Left ventricle myocardium superior (tissue), 1 donor: ENCODE data around the gene C4orf50. TPM values are rescaled to one million over a fixed set of nuclear protein-coding genes. Genes with fewer than 3 reads are reported as not detected.

Experiments
- ATAC-seq: fragments of 200-7000 bp; cut with Tn5 transposase; one replicate; pipeline ENCODE4 v1.9.1; 2020; ENCODE audit warnings: mild to moderate bottlenecking, moderate library complexity
- DNase-seq: peaks from one replicate; pipeline ENCODE4 v3.0.0-alpha.2; 2020
- intact Hi-C: fragments of 100-400 bp; cut with micrococcal nuclease; formaldehyde crosslinking; loops from one replicate; pipeline ENCODE4 v1.11.0; 2022
- total RNA-seq: library from RNA; stranded (reverse); fragmentation: NEBNext Ultra II Directional; extraction: Animal tissue kit (Norgen Biotek cat#: 25700); gene quantifications from one replicate; pipeline ENCODE4 v1.2.1, GENCODE V29; 2021
- donor health status: DM: no; HTN: yes; CAD: no; lungs with severe emphysema.

C4orf50 gene
- total RNA-seq, 1 donor from 2014 or later: 0.02 TPM

- DNase-seq (no peak), ATAC-seq (no peak)
- intact Hi-C loops: no loop called here
These were observed 26.6 kb upstream of the C4orf50 start for GRCh38 chr4:6044805-6045204.

GRCh38 chr4:6044276-6044675 is 26.0 kb upstream of the C4orf50 start:
- intact Hi-C loops: no loop called here
- DNase-seq (no peak), ATAC-seq (no peak)

- ATAC-seq: no peak
- no peak for DNase-seq
- intact Hi-C loops: no loop called here
These were observed 25.6 kb upstream of the C4orf50 start for GRCh38 chr4:6043843-6044242.

- intact Hi-C loops: no loop called here
These were observed 25.0 kb upstream of the C4orf50 start for GRCh38 chr4:6043188-6043587.

GRCh38 chr4:6042293-6043063 is 24.2 kb upstream of the C4orf50 start:
- intact Hi-C loops: no loop called here
- no peak for DNase-seq
- ATAC-seq: no peak

More at GRCh38 chr4:6043188-6043587, 25.0 kb upstream of the C4orf50 start:
- DNase-seq (no peak), ATAC-seq (no peak)

GRCh38 chr4:6041800-6042199 is 23.6 kb upstream of the C4orf50 start:
- no peak for DNase-seq
- intact Hi-C loops: no loop called here
- ATAC-seq: no peak

- ATAC-seq (no peak), DNase-seq (no peak)
- intact Hi-C loops: no loop called here
These were observed 20.5 kb upstream of the C4orf50 start for GRCh38 chr4:6038711-6039110.

- no peak for DNase-seq
- no peak for ATAC-seq
- intact Hi-C loops: no loop called here
These were observed 17.6 kb upstream of the C4orf50 start for GRCh38 chr4:6035786-6036185.

GRCh38 chr4:6033381-6033780 is 15.2 kb upstream of the C4orf50 start:
- intact Hi-C loops: no loop called here
- no peak for ATAC-seq
- no peak for DNase-seq

GRCh38 chr4:6032249-6033244 is 14.3 kb upstream of the C4orf50 start:
- intact Hi-C loops: no loop called here
- no peak for DNase-seq
- peak; percentile 18 for ATAC-seq

GRCh38 chr4:6031846-6032245 is 13.6 kb upstream of the C4orf50 start:
- no peak for ATAC-seq
- intact Hi-C loops: no loop called here
- no peak for DNase-seq

GRCh38 chr4:6030679-6031078 is 12.4 kb upstream of the C4orf50 start:
- ATAC-seq (no peak), DNase-seq (no peak)
- intact Hi-C loops: no loop called here

- DNase-seq (no peak), ATAC-seq (no peak)
- intact Hi-C loops: no loop called here
These were observed 11.0 kb upstream of the C4orf50 start for GRCh38 chr4:6029254-6029653.

GRCh38 chr4:6028168-6028567 is 9.9 kb upstream of the C4orf50 start:
- intact Hi-C loops: no loop called here
- ATAC-seq: no peak
- DNase-seq: no peak

- ATAC-seq (no peak), DNase-seq (no peak)
- intact Hi-C loops: no loop called here
These were observed 9.2 kb upstream of the C4orf50 start for GRCh38 chr4:6027392-6027791.

- DNase-seq: no peak
- intact Hi-C loops: no loop called here
- ATAC-seq: no peak
These were observed 6.2 kb upstream of the C4orf50 start for GRCh38 chr4:6024313-6024960.

GRCh38 chr4:6023731-6024130 is 5.5 kb upstream of the C4orf50 start:
- no peak for DNase-seq
- intact Hi-C loops: no loop called here
- ATAC-seq: no peak

- no peak for ATAC-seq
- no peak for DNase-seq
- intact Hi-C loops: no loop called here
These were observed 4.5 kb upstream of the C4orf50 start for GRCh38 chr4:6022607-6023288.
